ENCODE measurements around the gene NELFB. TPM values are rescaled to one million over a fixed set of nuclear protein-coding genes. Genes with fewer than 3 reads are reported as not detected.

Gene NELFB
- total RNA-seq, 2 donors from 2014 or later, result 37.2 to 40.6 TPM

- TF ChIP-seq, protein P1, sequence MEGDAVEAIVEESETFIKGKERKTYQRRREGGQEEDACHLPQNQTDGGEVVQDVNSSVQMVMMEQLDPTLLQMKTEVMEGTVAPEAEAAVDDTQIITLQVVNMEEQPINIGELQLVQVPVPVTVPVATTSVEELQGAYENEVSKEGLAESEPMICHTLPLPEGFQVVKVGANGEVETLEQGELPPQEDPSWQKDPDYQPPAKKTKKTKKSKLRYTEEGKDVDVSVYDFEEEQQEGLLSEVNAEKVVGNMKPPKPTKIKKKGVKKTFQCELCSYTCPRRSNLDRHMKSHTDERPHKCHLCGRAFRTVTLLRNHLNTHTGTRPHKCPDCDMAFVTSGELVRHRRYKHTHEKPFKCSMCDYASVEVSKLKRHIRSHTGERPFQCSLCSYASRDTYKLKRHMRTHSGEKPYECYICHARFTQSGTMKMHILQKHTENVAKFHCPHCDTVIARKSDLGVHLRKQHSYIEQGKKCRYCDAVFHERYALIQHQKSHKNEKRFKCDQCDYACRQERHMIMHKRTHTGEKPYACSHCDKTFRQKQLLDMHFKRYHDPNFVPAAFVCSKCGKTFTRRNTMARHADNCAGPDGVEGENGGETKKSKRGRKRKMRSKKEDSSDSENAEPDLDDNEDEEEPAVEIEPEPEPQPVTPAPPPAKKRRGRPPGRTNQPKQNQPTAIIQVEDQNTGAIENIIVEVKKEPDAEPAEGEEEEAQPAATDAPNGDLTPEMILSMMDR (IDR thresholded peaks at IDR 0.05), result no peak
- no peak for DNase-seq (ENCODE audit: low spot score)
- H3K27ac ChIP-seq, result no peak overlapping the region
- ATAC-seq (ENCODE audit: insufficient number of reproducible peaks, low FRiP score, low read depth), result no peak
- no peaks in the 10 kb centered on the region for H3K27me3 ChIP-seq (replicated peaks; ENCODE audit: insufficient read depth)
- no peak overlapping the region for H3K4me3 ChIP-seq
- H3K36me3 ChIP-seq, result no peaks in the 10 kb centered on the region
- no peaks in the 10 kb centered on the region for H3K9me3 ChIP-seq
- peaks cover 4 to 17% of the 10 kb centered on the region in 2 donors for H3K4me1 ChIP-seq (ENCODE audit: control insufficient read depth in 1 of 2, low read depth in 2 of 2)
Measured at GRCh38 chr9:137320555-137321384, 65.6 kb downstream of the NELFB start.

DNA sequence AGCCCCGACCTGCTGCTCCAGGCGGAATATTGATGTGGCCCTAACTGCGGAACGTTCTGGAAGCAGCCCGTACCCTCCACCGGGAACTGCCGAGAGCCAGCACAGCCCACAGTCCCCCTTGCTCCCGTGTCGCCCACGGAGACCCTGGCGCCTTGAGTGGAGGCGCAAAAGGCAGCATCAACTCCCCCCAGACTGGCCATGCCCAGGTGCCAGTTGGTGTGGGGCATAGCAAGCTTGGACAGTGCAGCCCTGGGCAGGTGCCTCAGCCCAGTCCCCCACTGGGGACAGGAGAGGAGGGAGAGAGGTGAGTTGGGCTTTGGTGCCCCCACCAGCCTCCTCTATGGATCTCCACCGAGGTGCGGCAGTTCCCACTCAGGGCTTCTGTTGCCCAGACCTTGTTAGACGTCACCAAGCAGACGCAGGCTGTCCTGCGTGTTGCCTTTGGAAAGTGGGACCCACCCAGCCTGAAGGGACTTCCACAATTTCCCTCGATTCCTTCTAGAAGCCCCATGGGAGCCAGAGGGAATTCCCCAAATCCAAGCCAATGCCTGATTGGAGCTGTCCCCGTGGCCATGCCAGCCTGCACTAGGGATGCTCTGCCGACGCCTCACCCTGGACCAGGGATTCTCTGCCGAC lies 66.7 kb downstream of the NELFB start:
- TF ChIP-seq, protein P1 (IDR thresholded peaks at IDR 0.05), result no peak
- ATAC-seq (ENCODE audit: insufficient number of reproducible peaks, low FRiP score, low read depth) (no peak), DNase-seq (ENCODE audit: low spot score) (no peak)
- no peak overlapping the region for H3K4me3 ChIP-seq
- no peaks in the 10 kb centered on the region for H3K27me3 ChIP-seq (replicated peaks; ENCODE audit: insufficient read depth)
- H3K9me3 ChIP-seq, result no peaks in the 10 kb centered on the region
- H3K27ac ChIP-seq, result no peak overlapping the region
- H3K4me1 ChIP-seq (ENCODE audit: control insufficient read depth in 1 of 2, low read depth in 2 of 2), result peaks cover 4 to 8% of the 10 kb centered on the region in 2 donors
- no peaks in the 10 kb centered on the region for H3K36me3 ChIP-seq

Other genes starting within 250 kb of the NELFB start
- 10 to 100 TPM; 37.2 to 60.5 TPM for gene ABCA2, start 227.1 kb upstream of the NELFB start, total RNA-seq
- not detected for gene FUT7, start 223.2 kb upstream of the NELFB start, total RNA-seq
- 10 to 100 TPM; 71.5 to 95.8 TPM for gene NPDC1, start 209.2 kb upstream of the NELFB start, total RNA-seq
- gene ENTPD2, start 201.3 kb upstream of the NELFB start, total RNA-seq, result under 1 TPM; 0.92 to 0.95 TPM
- under 1 TPM; 0.41 to 0.92 TPM for gene SAPCD2, start 184.8 kb upstream of the NELFB start, total RNA-seq
- 10 to 100 TPM in 1 of 2 donors, 1 to 10 TPM in 1; 9.6 to 11.4 TPM for gene UAP1L1, start 177.8 kb upstream of the NELFB start, total RNA-seq
- 10 to 100 TPM; 32.9 to 52.9 TPM for gene MAN1B1, start 168.3 kb upstream of the NELFB start, total RNA-seq
- 100 to 1,000 TPM; 100 to 148 TPM for gene DPP7, start 140.6 kb upstream of the NELFB start, total RNA-seq
- gene GRIN1, start 116.2 kb upstream of the NELFB start, total RNA-seq, result not detected
- not detected for gene LRRC26, start 85.3 kb upstream of the NELFB start, total RNA-seq
- gene TMEM210, start 83.3 kb upstream of the NELFB start, total RNA-seq, result not detected
- 10 to 100 TPM; 25.2 to 43.0 TPM for gene ANAPC2, start 66.8 kb upstream of the NELFB start, total RNA-seq
- 10 to 100 TPM; 40.6 to 67.1 TPM for gene SSNA1, start 66.7 kb upstream of the NELFB start, total RNA-seq
- gene TPRN, start 54.6 kb upstream of the NELFB start, total RNA-seq, result 1 to 10 TPM; 4.7 to 5.6 TPM
- 10 to 100 TPM; 12.0 to 35.2 TPM for gene TMEM203, start 49.7 kb upstream of the NELFB start, total RNA-seq
- gene NDOR1, start 49.6 kb upstream of the NELFB start, total RNA-seq, result 10 to 100 TPM; 13.3 to 17.7 TPM
- 1 to 10 TPM in 1 of 2 donors, not detected in 1; 3.7 TPM for gene RNF208, start 33.1 kb upstream of the NELFB start, total RNA-seq
- gene CYSRT1, start 30.2 kb upstream of the NELFB start, total RNA-seq, result not detected
- gene RNF224, start 27.8 kb upstream of the NELFB start, total RNA-seq, result not detected
- gene SLC34A3, start 24.4 kb upstream of the NELFB start, total RNA-seq, result under 1 TPM in 1 of 2 donors, not detected in 1; 0.54 TPM
- 100 to 1,000 TPM; 172 to 193 TPM for gene TUBB4B, start 14.0 kb upstream of the NELFB start, total RNA-seq
- not detected for gene STPG3, start 4.0 kb upstream of the NELFB start, total RNA-seq
- gene TOR4A, start 22.4 kb downstream of the NELFB start, total RNA-seq, result 10 to 100 TPM; 26.4 to 43.5 TPM
- 10 to 100 TPM in 1 of 2 donors, 1 to 10 TPM in 1; 8.5 to 16.9 TPM for gene NRARP, start 46.9 kb downstream of the NELFB start, total RNA-seq
- gene EXD3, start 167.8 kb downstream of the NELFB start, total RNA-seq, result 10 to 100 TPM; 22.7 to 29.4 TPM
- gene NOXA1, start 168.1 kb downstream of the NELFB start, total RNA-seq, result 1 to 10 TPM; 3.5 to 9.6 TPM
- gene ENTPD8, start 186.0 kb downstream of the NELFB start, total RNA-seq, result not detected
- gene NSMF, start 204.0 kb downstream of the NELFB start, total RNA-seq, result 100 to 1,000 TPM; 168 to 251 TPM